ENCODE results near the gene VGLL4.
"Not testable (repeated sequence)": the region's sequence is repeated elsewhere in the genome, so short reads cannot be mapped to it uniquely, and the experiment has no call there.

VGLL4 gene

GRCh38 chr3:11534011-11534792, 109.5 kb downstream of the VGLL4 start:
- DNase-seq (ENCODE audit: low read depth in 2 of 2) = no peak

DNA sequence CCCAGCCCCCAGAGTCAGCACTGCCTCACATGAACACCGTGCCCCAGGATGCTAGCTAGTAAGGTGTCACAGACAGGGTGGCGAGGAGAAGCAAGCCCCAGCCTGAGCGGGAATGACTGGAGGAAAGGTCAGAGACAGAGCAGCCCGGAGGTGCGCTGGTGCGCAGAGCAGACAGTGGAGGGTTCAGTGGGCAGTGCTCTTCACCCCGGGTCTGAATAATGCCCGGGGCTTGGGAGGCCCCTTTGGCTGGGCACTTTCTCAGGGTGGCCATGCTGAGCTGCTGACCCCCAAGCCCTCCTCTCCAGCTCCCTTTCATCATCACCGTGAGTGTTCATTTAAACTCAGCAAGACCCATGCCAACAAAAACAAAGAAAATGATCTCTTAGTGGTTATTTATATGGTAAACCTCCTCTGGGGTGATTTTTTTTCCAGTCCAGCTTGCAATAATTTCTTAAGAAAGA, 110.8 kb downstream of the VGLL4 start:
- no peak for DNase-seq (ENCODE audit: low read depth in 2 of 2)

DNA sequence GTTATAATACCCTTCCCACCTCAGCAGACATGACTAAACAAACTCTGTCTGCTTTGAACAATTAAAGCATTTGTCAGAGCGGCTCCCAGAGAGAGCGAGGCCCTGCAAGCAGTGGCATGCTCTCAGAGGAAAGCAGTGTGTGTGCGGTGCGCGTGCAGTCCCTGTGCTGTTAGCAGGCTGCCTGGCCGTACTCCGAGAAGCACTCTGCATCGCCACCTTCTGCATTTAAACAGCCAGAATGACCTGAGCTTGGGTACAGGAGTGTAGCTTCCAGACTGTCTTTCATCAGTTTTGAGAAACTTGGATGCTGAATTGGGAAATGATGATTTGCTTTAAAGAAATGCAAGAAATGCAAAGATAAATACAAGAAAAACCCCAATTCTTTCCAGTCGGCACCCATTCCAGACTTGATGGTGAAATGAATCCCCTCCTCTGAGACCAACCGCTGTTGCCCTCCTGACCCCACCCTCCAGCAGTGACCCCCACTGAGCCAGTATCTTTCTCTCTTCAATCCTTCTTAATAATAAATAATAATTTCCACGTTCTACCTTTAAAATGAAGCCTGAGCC, 113.5 kb downstream of the VGLL4 start:
- DNase-seq (ENCODE audit: low read depth in 2 of 2) = no peak

DNA sequence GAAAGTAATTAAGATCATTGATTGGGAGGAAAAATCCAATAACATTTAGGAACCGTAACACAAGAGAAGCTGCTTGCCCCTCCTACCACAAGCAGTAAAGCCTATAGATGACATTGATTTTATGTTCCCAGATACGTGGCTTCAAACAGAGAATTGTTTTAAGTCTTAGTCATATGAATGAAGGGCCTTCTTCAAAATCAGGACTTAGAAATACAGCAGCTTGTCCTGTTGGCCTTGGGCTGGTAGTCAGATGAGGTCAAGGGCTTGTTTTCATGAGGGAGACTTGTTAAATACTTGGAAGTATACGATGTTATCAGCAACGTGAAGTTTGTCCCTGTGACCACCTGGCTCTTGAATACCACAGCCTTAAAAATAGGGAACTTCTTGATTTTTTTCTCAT, 114.4 kb downstream of the VGLL4 start:
- DNase-seq (ENCODE audit: low read depth in 2 of 2) = no peak

DNA sequence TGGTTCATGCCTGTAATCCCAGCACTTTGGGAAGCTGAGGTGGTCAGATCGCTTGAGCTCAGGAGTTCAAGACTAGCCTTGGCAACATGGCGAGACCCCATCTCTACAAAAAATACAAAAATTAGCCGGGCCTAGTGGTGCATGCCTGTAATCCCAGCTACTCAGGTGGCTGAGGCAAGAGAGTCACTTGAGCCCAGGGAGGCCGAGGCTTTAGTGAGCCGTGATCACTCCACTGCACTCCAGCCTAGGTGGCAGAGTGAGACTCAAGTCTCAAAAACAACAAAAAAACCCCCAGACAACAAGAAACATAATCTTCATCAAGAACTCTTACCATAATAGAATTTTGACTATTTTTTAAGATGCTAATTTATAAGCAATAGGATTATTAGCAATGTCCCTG, 117.6 kb downstream of the VGLL4 start:
- not testable (repeated sequence) for DNase-seq (ENCODE audit: low read depth in 2 of 2)

DNA sequence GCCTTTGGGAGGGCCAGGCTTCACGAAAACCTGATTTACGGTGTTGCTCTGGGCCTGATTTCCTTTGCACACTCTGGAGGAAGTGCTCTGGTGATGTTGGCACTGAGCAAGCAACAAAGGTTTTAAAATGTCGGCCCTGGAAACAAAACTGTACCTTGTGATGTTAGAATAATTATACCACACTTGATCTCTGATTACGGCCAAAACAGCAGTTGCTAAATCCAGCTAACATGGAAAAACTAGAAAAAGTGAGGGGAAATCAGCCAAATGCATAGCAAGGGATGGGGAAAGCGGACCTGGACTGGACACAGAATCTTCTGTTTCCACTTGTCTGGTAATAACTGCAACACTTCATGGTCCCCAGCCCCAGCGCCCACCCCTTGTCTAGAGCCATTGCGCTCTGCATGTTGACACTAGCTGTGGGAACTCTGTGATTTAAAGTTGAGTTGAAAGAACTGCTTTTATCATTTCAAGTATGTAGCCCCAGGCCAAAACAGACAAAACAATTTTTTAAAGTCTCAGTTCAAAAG, 120.1 kb downstream of the VGLL4 start:
- no peak for DNase-seq (ENCODE audit: low read depth in 2 of 2)

DNA sequence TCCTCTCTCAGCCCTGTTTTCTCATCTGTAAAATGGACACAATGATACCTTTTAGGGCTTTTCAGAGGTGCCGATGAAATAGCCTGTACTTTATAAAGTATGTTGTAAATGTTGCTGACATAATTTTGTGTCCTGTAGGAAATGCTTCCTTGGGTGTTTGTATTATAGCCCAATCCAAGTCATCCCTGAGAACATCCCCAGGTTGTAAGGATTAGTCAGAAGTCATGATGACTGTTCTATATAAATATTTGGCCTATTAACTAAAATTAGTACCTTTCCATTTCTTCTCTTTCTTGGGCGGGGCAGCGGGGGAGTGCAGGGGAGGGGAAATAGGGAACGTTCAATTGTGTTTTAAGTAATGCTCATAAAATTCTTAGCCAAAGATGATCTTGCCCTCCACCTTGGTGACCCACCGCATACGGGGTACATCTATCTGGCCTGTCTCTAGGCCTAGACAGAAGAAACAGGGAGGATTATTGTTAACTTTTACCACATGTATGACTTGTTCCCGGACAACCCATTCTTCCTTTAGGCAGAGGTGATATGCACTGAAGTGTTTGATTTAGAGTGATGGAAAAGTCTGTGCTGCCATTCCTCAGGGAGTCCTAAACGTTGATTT, 120.7 kb downstream of the VGLL4 start:
- no peak for DNase-seq (ENCODE audit: low read depth in 2 of 2)

GRCh38 chr3:11522398-11522715, 121.4 kb downstream of the VGLL4 start:
- no peak for DNase-seq (ENCODE audit: low read depth in 2 of 2)

- DNase-seq (ENCODE audit: low read depth in 2 of 2) = no peak
Measured at GRCh38 chr3:11521167-11521566, 122.5 kb downstream of the VGLL4 start.

- DNase-seq (ENCODE audit: low read depth in 2 of 2) = no peak
Measured at GRCh38 chr3:11517601-11518000, 126.1 kb downstream of the VGLL4 start.

- DNase-seq (ENCODE audit: low read depth in 2 of 2) = no peak
Measured at GRCh38 chr3:11514191-11514821, 129.4 kb downstream of the VGLL4 start.

DNA sequence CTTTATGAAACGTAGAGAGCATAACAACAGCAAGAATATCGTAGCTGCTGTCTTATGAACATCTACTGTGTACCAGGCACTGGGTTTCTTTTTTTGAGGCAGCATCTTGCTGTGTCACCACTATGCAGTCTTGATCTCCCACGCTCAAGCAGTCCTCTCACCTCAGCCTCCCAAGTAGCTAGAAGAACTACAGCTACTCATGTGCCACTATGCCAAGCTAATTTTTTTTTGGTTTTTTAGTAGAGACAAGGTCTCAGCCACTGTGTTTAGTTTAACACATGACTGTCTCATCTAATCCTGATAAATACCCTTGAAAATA, 129.9 kb downstream of the VGLL4 start:
- DNase-seq (ENCODE audit: low read depth in 2 of 2) = no peak

- not testable (repeated sequence) for DNase-seq (ENCODE audit: low read depth in 2 of 2)
Measured at GRCh38 chr3:11513125-11513816, 130.4 kb downstream of the VGLL4 start.

- DNase-seq (ENCODE audit: low read depth in 2 of 2) = not testable (repeated sequence)
Measured at GRCh38 chr3:11511606-11512005, 132.1 kb downstream of the VGLL4 start.

- DNase-seq (ENCODE audit: low read depth in 2 of 2) = no peak
Measured at GRCh38 chr3:11510356-11510755, 133.4 kb downstream of the VGLL4 start.

- no peak for DNase-seq (ENCODE audit: low read depth in 2 of 2)
Measured at GRCh38 chr3:11510001-11510340, 133.7 kb downstream of the VGLL4 start.

GRCh38 chr3:11509173-11510000, 134.3 kb downstream of the VGLL4 start:
- DNase-seq (ENCODE audit: low read depth in 2 of 2) = no peak

GRCh38 chr3:11508346-11509172, 135.2 kb downstream of the VGLL4 start:
- DNase-seq (ENCODE audit: low read depth in 2 of 2) = no peak

DNA sequence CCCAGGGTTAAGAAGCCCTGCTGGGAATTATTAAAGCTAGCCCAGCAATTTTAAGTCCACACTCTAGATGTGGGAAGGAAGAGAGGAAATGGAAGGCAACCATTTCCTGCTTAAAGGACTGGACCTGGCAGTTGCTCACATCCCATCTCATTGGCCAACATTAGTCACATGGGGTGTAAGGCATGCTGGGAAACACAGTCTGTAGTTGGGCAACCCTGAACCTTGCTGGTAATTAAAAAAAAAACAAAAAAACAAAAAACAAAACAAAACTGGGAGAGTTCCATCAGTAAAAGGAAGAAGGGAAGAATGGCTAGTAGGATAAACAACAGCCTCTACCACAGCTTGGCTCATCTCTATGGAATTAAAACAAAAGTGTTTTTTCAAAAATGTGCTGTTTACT, 136.0 kb downstream of the VGLL4 start:
- no peak for DNase-seq (ENCODE audit: low read depth in 2 of 2)
